Measurements from ENCODE around the gene CEP43. TPM values are rescaled to one million over a fixed set of nuclear protein-coding genes. Genes with fewer than 3 reads are reported as not detected.

The CEP43 gene
- total and polyA plus RNA-seq, 12 donors = 7.5 to 15.0 (median 9.9) TPM

DNA sequence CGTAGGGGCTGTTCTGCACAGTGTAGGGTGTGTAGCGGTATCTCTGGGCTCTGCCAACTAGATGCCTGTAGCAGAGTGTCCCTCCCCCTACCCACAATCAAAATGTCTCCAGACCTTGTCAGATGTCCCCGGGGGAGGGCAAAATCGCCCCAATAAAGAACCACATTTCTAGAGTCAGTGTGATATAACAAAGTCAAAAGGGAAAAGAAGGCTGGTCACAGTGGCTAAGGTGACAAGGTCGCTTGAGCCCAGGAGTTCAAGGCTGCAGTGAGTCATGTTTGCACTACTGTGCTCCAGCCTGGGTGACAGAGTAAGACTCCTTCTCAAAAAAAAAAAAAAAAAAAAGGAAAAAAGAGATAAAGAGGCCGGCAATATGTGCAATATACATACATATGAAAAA is 11.7 kb upstream of the CEP43 start:
- H3K27me3 ChIP-seq = no peaks in the 10 kb centered on the region
- WGBS, 2 donors = 57 to 62% methylated on average over 6 of the region's 6 CpGs
- no peak overlapping the region for H3K4me3 ChIP-seq
- ATAC-seq (no peak), DNase-seq (no peak)
- H3K36me3 ChIP-seq = no peaks in the 10 kb centered on the region
- H3K4me1 ChIP-seq = no peaks in the 10 kb centered on the region
- no peak overlapping the region for H3K27ac ChIP-seq
- intact Hi-C loops (cut with DNase I) = loop anchor here in 8 of 10 donors (5.0 to 10.0 kb wide), 4 partner anchors 200 to 213 kb away; no protein-coding TSS in a partner anchor
- TF ChIP-seq, protein P1, sequence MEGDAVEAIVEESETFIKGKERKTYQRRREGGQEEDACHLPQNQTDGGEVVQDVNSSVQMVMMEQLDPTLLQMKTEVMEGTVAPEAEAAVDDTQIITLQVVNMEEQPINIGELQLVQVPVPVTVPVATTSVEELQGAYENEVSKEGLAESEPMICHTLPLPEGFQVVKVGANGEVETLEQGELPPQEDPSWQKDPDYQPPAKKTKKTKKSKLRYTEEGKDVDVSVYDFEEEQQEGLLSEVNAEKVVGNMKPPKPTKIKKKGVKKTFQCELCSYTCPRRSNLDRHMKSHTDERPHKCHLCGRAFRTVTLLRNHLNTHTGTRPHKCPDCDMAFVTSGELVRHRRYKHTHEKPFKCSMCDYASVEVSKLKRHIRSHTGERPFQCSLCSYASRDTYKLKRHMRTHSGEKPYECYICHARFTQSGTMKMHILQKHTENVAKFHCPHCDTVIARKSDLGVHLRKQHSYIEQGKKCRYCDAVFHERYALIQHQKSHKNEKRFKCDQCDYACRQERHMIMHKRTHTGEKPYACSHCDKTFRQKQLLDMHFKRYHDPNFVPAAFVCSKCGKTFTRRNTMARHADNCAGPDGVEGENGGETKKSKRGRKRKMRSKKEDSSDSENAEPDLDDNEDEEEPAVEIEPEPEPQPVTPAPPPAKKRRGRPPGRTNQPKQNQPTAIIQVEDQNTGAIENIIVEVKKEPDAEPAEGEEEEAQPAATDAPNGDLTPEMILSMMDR (IDR thresholded peaks at IDR 0.05) = no peak
- H3K9me3 ChIP-seq = no peaks in the 10 kb centered on the region

DNA sequence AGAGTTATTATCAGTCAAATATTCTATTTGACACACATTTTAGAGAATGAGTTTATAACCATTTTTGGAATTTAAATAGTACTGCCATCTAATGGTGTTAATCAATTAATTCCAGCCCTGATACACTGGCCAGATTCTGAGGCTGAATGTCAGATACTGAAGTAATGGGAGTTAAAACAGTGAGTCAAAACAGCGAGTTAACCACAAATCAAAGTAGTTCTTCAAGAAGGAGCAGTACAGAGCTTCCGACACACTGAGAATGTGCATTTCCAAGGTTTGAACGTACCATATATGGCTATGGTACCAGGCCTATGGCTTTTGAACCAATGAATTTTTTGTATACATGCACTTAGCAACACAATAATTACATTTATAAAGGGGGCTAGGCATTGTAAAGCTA is 11.3 kb upstream of the CEP43 start:
- WGBS, 2 donors = 90 to 92% methylated on average over 3 of the region's 3 CpGs
- ATAC-seq = no peak
- no peaks in the 10 kb centered on the region for H3K27me3 ChIP-seq
- no peaks in the 10 kb centered on the region for H3K36me3 ChIP-seq
- TF ChIP-seq, protein P1 (IDR thresholded peaks at IDR 0.05) = no peak
- intact Hi-C loops (cut with DNase I) = loop anchor here in 9 of 10 donors (2.0 to 10.0 kb wide), 5 partner anchors 201 to 213 kb away; no protein-coding TSS in a partner anchor
- H3K4me1 ChIP-seq = no peaks in the 10 kb centered on the region
- H3K27ac ChIP-seq = no peak overlapping the region
- DNase-seq = no peak
- no peak overlapping the region for H3K4me3 ChIP-seq
- no peaks in the 10 kb centered on the region for H3K9me3 ChIP-seq

DNA sequence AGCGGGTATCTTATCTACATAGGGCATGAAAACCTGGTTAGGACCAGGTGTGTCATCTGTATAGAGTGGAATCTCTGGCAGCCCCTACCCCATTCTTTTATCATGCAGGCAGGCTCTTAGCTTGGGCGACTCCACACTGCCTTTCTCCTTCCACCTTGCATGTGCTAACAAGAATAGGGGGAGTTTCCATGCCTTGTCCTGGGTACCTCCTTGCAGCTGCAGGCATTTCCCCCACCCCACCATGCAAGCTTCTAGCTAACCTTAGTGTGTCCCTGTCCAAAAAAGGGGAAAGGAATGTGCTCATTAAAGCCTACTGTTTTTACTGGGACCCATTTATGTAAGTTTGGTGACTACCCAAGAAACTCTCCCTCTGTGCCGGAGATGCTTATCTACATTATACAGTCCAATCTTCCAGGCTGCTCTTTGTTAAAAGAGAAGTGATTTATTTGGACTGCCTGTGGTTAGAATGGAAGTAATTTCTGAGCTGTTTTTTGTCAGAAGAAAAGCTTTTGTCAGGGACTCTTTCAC is 10.5 kb upstream of the CEP43 start:
- Histone ChIP-seq H3K27me3 (no peaks in the 10 kb centered on the region), H3K4me3 (no peak overlapping the region), H3K36me3 (no peaks in the 10 kb centered on the region), H3K27ac (no peak overlapping the region), H3K4me1 (no peaks in the 10 kb centered on the region), H3K9me3 (no peaks in the 10 kb centered on the region)
- DNase-seq (no peak), ATAC-seq (no peak)
- TF ChIP-seq, protein P1 (IDR thresholded peaks at IDR 0.05) = no peak
- WGBS, 2 donors = 83 to 86% methylated on average over 3 of the region's 3 CpGs
- intact Hi-C loops (cut with DNase I) = loop anchor here in 9 of 10 donors (2.0 to 10.0 kb wide), 5 partner anchors 201 to 214 kb away; no protein-coding TSS in a partner anchor

DNA sequence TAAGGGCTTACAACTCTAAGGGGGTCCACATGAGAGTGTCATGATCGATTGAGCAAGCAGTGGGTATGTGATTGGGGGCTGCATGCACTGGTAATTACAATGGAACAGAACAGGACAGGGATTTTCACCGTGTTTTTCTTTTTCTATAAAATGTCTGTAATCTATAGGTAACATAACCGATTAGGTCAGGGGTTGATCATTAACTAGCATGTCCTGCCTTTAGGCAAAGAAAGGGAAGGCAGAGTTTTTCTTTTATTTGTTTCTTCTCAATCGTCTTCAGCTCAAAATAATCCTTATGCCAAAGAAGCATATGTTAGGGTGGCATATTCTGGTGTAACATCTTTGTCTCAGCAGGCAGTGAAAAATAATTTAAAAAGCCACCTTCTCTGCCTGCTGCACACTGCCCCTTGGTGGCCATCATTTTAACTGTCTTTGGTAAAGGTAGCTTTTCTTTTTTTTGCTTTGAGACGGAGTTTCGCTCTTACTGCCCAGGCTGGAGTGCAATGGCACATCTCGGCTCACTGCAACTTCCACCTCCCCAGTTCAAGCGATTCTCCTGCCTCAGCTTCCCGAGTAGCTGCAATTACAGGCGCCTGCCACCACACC is 9.7 kb upstream of the CEP43 start:
- no peak overlapping the region for H3K4me3 ChIP-seq
- no peaks in the 10 kb centered on the region for H3K36me3 ChIP-seq
- intact Hi-C loops (cut with DNase I) = loop anchor here (2.0 to 10.0 kb wide), 6 partner anchors 155 to 215 kb away; no protein-coding TSS in a partner anchor
- no peaks in the 10 kb centered on the region for H3K9me3 ChIP-seq
- no peak overlapping the region for H3K27ac ChIP-seq
- H3K27me3 ChIP-seq = no peaks in the 10 kb centered on the region
- no peaks in the 10 kb centered on the region for H3K4me1 ChIP-seq
- 59 to 60% methylated on average over 7 to 10 of the region's 10 CpGs for WGBS, 2 donors
- TF ChIP-seq, protein P1 (IDR thresholded peaks at IDR 0.05) = peak in 8 of 9 donors; percentile 28 to 69 (median 50)
- DNase-seq (peak in 1 of 2 donors; percentile 35), ATAC-seq (peak in 2 of 8 donors; percentile 29 to 39)

Data from heart right ventricle (tissue), 16 donors.